HG02885 (cell line): Measurements from ENCODE around the gene PLD1.
A peak's percentile ranks its signal among the peaks of the same experiment; 100 is the strongest.

Experiments
- ATAC-seq: cut with Tn5 transposase; IDR thresholded peaks from one replicate; pipeline ENCODE4 v1.9.1; 2021; ENCODE audit warnings: mild to moderate bottlenecking; ENCODE audit not compliant: unreplicated experiment, poor library complexity

The PLD1 gene

DNA sequence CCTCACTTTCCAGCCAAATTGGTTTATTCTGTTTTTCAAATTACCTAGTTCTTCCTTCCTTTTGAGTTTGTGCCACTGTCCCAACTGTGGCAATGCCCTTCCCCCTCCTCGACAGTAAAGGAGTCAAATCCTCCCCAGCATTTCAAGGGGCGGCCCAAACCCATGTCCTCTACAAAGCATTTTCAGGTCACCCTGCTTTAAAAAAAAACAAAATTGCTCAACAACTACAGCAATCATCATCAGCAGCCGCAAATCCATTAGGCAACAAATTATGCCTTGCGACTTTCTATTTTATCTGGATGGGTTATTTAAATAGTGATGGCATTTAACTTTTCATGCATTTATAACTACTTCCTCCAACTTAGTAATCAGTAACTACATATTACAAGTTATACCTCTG, 32.7 kb downstream of the PLD1 start:
- no peak for ATAC-seq

DNA sequence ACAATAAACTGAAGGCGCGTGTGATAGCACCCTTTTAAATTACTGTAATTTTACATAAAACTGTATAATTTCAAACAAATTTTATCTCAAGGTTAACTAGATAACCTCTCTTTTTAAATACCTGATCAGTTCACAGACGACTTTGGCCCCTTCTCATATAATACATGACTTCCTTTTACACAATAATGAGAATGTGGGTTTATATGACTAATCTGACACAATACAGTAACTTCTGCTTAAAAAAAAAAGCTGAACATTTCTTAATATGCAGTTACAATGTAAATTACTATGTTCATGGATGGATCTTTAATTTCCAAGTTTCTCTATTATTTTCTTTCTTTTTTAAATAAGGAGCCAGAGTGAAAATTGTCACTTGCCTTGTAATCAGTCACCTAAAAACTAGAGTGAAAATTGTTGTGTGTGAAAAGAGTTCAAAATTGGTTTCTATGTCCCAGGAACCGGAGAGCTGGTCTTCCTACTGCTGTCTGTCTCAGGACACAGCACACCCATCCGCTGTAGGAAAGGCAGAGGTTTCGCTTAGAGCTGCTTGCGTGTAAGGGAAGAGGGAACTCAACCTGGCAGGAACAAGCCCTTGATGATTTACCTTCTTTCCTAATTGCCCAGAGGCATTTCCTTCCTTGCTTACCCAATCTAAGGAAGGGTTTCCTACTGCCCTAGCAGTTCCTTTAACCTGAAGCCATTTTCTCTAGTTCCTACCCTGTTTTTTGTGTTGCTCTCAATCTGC, 33.3 kb downstream of the PLD1 start:
- ATAC-seq = no peak

DNA sequence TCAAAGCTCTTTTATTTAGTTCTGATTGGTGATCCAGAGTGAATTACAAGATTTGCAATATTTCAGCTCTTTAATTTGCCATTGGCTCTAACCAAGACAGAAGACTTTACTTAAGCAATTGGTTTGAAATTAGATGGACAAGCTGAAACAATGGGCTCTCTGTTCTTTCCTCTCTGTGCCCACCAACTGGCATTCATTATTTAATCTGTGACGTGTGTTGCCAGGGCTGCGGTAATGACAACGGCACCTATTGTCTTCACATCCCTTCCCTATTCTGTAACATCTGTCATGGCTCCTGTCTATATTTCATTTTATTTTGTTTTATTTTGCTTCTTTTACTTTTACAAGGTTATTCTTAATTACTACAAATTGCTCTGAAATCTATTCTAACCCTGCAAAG, 33.9 kb downstream of the PLD1 start:
- ATAC-seq = no peak

DNA sequence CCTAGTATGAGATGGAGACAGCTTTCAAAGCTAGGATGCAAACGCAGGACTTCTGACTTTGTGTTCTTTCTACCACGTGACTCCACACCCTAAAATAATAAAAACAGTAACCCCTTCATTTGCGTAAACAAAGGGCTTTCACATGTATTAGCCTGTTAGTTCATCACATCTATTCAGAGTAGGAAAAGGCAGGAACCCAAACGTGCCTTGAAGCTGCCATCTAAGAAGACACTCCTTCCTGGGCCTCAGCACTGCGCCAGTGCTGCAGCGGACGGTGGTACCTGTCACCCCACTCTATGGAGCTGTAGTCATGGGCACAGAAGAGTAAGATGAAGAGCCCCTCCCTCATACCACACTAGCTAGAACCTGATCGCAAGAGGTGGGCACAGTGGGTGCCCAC, 34.3 kb downstream of the PLD1 start:
- no peak for ATAC-seq

DNA sequence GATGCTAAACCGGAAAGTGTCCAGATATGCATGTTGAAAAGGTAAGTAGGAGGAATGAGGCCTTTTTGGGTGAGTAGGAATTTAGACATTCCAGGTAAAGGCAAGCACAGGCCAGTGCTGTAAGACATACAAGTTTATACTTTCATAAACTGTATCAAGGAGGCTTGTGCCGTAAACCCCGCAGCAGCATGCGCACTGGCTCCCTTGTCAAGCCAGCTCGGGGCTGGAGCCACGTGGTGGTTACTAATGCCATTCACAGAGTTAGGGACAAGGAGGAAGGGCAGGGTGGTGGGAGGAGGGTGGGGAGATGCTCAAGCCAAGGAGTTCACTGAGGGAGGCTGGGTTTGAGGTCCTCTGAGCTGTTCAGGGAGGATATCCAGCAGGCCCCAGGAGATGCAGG, 35.8 kb downstream of the PLD1 start:
- no peak for ATAC-seq

DNA sequence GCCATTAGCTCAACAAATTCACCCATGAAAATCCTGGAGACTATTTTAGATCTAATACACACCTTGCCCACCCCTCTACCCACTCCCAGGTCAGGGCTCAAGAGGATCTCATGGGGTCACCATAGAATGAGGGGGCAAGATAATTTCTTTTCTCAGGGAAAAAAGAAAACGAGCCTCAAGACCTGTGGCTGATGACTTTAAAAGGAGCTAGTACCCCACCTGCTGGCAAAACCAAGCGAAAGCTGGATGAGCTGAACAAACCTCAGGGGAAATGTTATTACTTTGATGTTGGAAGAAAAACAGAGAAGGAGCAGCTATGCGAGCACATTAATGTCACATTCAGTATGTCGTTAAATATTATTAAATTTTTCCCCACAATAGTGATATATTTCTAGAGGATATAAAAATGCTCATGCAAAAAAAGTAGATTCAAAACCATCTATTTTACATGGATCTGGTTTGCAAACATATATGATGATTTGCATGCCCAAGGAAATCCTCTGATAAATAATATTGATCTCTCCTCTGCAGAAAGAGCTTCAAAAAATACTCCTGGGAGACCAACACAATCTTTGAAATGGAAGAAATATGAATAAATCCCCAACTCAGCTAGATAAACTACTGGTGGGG, 37.7 kb downstream of the PLD1 start:
- peak; percentile 58 for ATAC-seq

DNA sequence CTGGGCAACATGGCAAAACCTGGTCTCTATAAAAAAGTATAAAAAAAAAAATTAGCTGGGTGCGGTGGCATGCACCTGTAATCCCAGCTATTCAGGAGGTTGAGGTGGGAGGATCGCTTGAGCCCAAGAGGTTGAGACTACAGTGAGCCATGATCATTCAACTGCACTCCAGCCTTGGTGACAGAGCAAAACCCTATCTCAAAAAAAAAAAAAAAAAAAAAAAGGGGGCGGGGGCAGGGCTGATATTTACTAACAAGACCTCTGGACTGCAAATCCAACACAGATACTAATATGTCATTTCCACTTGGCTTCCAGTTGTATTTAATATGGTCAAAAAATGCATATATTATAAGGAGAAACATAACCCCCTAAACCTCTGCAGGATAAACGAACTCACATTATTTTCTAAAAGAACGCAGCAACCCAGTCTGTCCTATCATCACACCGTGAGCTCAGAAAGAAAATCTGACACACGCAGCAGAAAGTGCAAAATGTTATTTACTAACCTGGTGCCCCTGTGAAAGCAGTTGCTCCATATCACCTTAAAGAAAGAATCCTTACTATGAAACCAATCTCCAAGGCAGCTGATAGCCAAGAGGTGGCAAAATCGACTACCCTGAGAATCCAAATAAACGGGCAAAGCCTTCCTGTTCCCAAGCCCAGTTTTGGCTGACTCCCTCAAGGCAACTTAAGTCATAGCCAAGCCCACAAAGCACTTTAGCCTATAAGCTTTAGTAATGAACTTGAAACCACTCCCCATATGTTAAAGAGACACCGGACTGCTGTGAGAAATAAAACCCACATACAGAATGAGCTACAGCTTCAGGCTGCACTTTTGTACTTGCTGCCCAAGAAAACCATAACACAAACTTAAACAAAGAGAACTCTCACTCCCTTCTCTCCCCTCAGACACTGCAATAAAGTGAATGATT, 39.3 kb downstream of the PLD1 start:
- no peak for ATAC-seq

DNA sequence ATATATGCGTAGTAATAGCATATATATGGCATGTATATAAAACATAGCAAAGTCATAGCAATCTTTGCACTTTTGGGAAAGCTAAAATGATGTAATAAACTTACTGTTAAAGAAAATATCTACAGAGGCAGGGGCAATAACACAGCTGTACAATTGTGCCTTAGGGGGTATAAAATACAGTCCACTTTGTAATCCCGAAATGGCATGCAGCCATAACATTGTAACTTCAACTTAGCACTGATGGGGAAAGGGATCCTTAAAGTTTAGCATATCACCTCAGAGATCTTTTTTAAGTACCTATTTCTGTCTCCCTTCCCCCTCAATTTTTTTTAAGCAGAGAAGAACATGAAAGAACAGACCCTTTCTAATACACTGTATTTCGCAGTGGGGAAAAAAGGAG, 40.8 kb downstream of the PLD1 start:
- no peak for ATAC-seq

DNA sequence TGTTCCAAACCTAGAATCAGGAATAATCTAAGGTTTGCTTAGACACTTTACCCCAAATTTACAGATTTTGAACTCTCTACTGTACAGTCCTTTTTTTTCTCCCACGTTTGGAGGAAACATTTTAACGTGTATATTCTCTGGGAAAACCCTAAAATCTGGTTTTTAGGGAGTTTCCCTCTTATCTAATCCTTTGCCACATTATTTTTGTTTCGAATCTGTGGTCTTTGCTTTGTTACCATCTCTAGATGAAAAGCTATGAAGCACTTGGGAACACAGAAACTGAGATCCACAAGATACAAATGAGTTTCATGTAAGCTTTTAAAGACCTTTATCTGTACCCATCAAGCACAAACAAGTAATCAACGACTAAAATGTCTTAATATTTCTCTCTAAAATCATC, 41.3 kb downstream of the PLD1 start:
- ATAC-seq = no peak

DNA sequence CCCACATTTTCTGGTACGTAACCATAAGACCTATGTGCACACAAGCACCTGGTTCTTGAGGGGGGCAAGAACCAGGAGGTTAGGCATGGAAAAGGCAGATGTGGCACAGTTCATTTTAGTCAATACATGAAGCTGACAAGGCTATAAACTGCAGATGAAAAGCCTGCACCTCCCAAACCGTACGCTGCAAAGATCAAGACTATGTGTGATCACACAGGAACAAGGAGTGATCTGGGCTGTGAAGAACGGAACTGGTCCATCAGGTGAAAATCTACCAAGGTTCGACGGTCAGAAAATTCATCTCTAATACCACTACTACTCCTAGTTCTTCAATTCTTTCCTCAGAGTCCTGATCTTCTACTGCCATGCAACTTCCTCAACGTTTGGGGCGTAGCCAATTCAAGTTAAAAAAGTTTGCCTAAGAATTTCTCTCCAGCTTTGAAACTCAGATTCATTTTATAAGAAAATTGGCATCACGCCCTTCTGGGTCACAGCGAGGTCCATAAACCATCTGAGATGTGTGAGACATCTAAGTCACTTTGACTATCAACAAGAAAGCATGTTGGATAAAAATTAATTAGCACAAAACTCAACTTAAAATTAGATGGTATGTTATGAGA, 41.9 kb downstream of the PLD1 start:
- no peak for ATAC-seq

DNA sequence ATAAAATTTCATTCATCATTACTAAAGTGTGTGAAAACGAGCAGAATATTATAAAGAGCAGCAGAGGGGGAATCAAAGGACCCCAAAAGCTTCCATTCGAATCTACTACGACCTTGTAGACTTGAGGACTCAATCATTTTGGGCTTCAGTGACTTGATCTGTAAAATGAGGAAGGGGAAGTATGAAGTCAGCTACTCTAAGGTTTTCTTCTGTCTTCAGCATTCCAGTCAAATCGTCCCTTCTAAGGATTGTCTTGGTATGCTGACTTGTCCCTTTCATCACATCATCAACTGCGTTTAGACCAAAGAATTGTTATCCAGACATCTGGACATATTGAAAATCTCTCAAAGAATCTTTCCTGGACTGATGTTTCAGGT, 44.8 kb downstream of the PLD1 start:
- no peak for ATAC-seq

DNA sequence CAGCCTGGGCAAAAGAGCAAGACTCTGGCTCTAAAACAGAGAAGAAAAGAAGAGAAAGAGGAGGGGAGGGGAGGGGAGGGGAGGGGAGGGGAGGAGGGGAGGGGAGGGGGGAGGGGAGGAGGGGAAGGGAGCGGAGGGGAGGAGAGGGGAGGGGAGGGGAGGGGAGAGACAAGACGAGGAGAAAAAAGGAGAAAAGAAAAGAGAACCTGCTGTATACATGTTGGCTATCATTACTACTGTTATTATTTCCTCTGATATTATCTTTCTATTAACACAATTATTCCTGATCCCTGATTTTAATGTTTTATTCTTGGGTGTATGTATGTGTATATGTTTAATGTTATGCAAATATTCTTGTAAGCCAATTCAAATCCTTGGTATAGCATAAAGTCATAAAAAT, 46.9 kb downstream of the PLD1 start:
- no peak for ATAC-seq

DNA sequence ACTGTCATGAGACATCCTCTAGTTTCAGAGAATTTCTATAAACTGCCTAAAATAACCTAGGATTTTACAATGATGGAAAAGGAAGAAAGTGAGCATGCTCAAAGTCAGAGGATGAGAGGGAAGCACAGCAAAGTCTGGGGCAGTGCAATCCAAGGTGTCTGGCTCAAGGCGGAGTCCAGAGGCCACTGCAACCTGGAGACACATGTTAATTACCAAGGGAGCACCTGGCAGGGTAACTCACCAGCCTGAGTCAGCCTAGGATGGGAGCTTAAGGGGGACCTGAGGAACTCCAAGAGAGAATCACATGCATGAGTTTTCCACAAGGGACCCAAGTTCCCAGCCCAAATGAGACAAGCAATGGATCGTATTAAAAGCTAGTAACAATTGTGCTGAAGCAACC, 49.8 kb downstream of the PLD1 start:
- ATAC-seq = no peak

DNA sequence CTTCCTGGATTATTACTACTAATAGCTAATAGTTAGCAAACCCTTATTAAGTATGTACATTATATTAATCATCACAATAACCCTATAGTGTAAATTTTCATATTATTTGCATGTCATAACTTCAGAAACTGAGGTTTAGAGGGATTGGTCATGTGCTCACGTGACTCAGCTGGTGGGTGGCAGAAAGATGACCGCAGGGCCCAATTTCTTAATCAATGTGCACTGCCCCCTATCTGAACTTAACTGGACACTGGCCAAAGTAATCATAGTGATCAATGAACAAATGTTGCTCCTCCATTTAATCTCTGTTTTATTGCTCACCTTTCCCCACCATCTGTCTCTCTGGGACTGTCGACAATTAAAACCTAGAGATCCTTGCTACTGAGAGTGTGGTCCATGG, 52.2 kb downstream of the PLD1 start:
- no peak for ATAC-seq

DNA sequence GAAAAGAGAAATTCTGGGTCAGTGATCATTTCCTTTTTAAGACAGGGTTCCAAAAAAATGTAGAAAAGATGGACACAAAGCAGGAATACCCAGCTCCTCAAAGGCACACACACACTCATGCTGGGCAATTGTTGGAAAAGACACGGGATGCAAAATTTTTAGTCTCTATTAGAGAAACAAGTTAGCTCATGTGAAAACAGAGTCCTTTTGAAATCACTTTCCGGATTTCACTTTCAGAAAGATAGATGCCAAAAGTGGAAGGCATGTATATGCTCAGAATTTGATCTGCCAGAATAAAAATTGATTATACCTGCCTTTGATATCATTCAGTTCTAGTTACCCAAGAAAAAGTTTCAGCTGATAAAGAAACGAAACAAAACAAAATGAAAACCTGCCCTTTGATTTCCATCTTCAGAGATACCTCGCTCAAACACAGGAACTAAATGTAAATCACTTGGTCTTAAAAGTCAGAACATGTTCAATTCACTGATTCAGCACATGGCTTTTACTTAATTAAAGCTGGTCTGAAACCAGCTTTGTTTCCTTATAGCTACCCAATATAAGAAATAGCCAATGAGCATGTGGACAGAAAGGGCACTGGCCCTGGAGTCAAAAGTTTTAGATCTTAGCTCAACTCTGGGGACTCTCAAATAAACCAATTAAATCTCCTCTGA, 52.8 kb downstream of the PLD1 start:
- ATAC-seq = no peak

DNA sequence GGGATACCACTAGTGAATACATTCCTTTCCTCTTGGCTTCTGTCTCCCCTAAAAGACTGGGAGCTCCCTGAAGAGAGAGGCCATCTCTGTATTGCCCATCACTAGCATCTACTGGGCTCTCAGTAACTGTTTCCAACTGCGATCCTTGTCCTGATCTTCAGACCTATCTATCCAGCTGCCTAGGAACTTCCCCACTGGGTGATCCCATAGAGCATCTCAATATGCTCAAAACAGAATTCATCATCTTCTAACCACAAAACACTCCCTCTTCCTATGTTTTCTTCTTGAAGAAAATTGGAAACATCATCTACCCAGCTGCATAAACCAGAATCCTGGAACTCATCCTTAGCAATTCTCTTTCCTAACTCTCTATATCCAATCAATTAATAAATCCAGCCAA, 54.6 kb downstream of the PLD1 start:
- no peak for ATAC-seq

DNA sequence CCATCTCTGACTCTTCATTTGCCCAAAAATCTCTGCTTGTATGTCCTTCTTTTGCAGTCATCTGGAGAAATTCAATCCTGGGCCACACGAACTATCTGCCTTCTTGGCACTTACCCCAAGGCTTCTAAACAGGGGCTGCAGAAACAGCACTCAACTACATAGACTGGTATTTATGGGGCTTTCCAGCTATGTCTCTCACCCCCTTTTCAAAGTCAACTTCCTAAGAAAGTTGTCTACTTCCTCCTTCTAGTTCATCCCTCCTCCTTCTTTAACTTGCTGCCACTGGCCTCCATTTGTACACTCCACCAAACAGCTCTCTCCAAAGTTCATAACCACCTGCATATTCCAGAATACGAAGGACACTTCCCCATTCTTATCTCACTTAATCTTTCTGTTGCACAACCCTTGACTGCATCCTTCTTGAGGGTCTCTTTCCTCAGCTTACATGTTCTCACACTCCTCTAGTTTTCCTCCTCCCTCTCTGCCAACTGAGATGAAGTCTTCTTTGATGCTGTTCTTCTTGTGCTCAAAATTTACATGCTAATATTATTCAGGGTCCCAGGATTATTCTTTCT, 55.2 kb downstream of the PLD1 start:
- no peak for ATAC-seq

DNA sequence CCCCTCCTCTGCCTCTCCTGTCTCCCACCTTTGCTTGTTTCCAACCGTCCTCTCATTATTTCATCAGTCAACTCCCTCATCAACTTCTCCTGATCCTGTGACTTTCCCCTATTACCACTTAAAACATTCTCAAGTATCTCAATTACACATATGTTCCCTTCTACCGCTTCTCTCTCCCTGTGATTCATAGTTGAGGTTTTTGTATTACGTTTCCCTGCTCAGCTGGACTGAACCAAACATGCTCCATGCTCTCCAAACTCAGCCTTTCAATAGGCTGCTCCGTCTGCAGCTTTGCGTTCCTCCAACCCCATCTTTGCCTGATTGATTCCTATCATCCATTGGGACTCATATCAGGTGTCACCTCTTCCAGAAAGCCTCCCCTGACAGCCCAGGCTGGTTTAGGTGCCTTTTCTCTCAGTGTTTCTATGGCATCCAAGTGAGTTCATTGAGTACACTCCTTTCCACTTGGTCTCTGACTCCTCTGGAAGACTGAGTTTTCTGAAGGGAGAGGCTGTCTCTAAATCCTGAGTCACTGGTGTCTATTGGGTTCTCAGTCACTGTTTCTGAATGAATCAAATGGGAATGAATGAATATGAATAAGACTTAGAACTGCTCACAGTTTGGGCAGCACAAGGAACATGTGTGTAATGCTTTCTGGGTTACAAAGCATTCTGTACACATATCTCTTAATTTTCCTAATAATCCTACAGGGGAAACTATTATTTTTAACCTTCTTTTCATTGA, 56.4 kb downstream of the PLD1 start:
- ATAC-seq = no peak

DNA sequence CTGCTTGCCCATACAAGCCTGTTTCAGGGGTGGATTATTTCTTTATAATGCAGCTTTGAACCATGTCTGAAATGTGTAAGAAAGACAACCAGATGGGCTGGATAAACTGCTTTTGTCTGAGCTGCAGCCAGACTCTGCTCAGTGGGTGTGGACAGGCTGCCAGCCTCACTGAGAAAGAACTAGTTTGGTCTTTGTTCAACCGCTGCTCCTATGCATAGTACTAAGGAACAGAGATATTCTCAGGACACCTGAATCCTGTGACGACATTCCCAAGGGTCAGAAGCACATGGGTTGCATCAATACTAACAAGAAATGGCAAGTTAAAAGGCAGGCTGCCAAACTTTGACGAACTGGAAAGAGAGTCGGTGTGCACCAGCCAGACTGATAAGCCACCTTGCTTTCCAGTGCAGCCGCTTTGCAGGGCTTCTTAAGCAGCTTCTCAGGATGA, 57.2 kb downstream of the PLD1 start:
- no peak for ATAC-seq
